ENCODE data around the gene PSD2.

DNA sequence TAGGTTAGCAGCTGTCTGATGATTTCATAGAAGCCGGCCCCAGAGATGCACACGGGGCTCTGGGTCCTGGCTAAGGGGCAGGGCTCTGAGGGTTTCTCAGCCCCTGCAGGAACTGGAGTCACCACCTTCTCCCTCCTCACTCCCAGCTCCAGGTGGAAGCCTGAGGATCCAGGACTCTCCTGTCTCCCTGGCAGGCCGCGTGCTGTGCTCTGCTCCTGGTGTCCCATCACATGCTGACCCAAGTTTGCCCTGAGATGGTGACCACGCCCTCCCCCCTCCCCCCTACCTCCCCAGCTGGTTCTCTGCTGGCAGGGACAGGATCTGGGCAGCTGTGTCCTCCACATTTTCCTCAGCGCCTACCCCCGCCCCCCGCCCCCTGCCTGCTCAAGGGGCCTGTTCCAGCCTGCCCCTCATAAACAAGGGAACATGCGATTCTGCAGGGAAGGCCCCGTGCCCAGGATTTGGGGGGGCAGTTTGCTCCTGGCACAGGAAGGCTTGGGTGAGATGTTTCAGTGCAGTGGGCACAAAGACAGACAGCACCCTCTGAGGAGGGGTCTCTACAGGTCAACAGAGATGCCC, 87.4 kb downstream of the PSD2 start:
- TF ChIP-seq POLR2A (IDR thresholded peaks at IDR 0.05; ENCODE audit: extremely low read depth, insufficient read length) = no peak
- TF ChIP-seq, protein P1, sequence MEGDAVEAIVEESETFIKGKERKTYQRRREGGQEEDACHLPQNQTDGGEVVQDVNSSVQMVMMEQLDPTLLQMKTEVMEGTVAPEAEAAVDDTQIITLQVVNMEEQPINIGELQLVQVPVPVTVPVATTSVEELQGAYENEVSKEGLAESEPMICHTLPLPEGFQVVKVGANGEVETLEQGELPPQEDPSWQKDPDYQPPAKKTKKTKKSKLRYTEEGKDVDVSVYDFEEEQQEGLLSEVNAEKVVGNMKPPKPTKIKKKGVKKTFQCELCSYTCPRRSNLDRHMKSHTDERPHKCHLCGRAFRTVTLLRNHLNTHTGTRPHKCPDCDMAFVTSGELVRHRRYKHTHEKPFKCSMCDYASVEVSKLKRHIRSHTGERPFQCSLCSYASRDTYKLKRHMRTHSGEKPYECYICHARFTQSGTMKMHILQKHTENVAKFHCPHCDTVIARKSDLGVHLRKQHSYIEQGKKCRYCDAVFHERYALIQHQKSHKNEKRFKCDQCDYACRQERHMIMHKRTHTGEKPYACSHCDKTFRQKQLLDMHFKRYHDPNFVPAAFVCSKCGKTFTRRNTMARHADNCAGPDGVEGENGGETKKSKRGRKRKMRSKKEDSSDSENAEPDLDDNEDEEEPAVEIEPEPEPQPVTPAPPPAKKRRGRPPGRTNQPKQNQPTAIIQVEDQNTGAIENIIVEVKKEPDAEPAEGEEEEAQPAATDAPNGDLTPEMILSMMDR (IDR thresholded peaks at IDR 0.05; ENCODE audit: low read depth, low read length) = no peak

All from NB4 (cell line).